Globus pallidus (tissue), 1 donor: ENCODE data around the gene KCNH2.

Source experiments
- DNase-seq: peaks from one replicate; pipeline ENCODE4 v3.0.0-alpha.2; 2015; ENCODE audit warnings: low spot score

KCNH2 gene

GRCh38 chr7:150959739-150960734 lies 18.1 kb downstream of the KCNH2 start:
- DNase-seq: no peak

- no peak for DNase-seq
These were observed 19.0 kb downstream of the KCNH2 start for GRCh38 chr7:150959081-150959480.

GRCh38 chr7:150958597-150958996 lies 19.5 kb downstream of the KCNH2 start:
- no peak for DNase-seq

GRCh38 chr7:150958062-150958552 lies 20.0 kb downstream of the KCNH2 start:
- no peak for DNase-seq

GRCh38 chr7:150957133-150958020 lies 20.7 kb downstream of the KCNH2 start:
- DNase-seq: no peak

- DNase-seq: no peak
These were observed 21.6 kb downstream of the KCNH2 start for GRCh38 chr7:150956395-150957132.

GRCh38 chr7:150955519-150956394 lies 22.4 kb downstream of the KCNH2 start:
- no peak for DNase-seq

- no peak for DNase-seq
These were observed 23.1 kb downstream of the KCNH2 start for GRCh38 chr7:150954986-150955518.

- no peak for DNase-seq
These were observed 23.7 kb downstream of the KCNH2 start for GRCh38 chr7:150954201-150954985.

GRCh38 chr7:150953061-150953997 lies 24.8 kb downstream of the KCNH2 start:
- DNase-seq: no peak

- DNase-seq: no peak
These were observed 25.6 kb downstream of the KCNH2 start for GRCh38 chr7:150952331-150953050.

- DNase-seq: no peak
These were observed 26.6 kb downstream of the KCNH2 start for GRCh38 chr7:150951521-150951920.

GRCh38 chr7:150951181-150951520 lies 27.0 kb downstream of the KCNH2 start:
- no peak for DNase-seq

GRCh38 chr7:150950496-150951180 lies 27.5 kb downstream of the KCNH2 start:
- no peak for DNase-seq

- DNase-seq: no peak
These were observed 28.1 kb downstream of the KCNH2 start for GRCh38 chr7:150949971-150950491.

- DNase-seq: no peak
These were observed 28.6 kb downstream of the KCNH2 start for GRCh38 chr7:150949564-150949963.

GRCh38 chr7:150948791-150949251 lies 29.3 kb downstream of the KCNH2 start:
- no peak for DNase-seq
